Transverse colon (tissue), 4 donors: ENCODE data around the gene MAGI2.

Experiments
- EP300 ChIP-seq: sonication (generic); formaldehyde crosslinking; IDR thresholded peaks from one replicate; pipeline ENCODE4 v1.6.1; 2017; ENCODE audit warnings: antibody characterized with exemption, low read depth
- POLR2AphosphoS5 ChIP-seq, 3 donors: sonication (generic); formaldehyde crosslinking; IDR thresholded peaks; one replicate each; pipeline ENCODE4 v1.6.1; 2016; ENCODE audit warnings: antibody characterized with exemption in 3 of 3
- TF ChIP-seq, protein P1 (sequence below), 5 experiments: fragments of 200-600 bp in 3 of 5; fragments of 450-650 bp in 2 of 5; sonication (generic) in 3 of 5; IDR thresholded peaks; 1 replicate in 2 of 5; 2 replicates in 3 of 5; pipeline ENCODE4 v1.5.1; 2016 to 2017; ENCODE audit warnings: antibody characterized with exemption in 5 of 5, inconsistent platforms in 3 of 5, mild to moderate bottlenecking in 2 of 5, moderate library complexity in 1 of 5

DNA sequence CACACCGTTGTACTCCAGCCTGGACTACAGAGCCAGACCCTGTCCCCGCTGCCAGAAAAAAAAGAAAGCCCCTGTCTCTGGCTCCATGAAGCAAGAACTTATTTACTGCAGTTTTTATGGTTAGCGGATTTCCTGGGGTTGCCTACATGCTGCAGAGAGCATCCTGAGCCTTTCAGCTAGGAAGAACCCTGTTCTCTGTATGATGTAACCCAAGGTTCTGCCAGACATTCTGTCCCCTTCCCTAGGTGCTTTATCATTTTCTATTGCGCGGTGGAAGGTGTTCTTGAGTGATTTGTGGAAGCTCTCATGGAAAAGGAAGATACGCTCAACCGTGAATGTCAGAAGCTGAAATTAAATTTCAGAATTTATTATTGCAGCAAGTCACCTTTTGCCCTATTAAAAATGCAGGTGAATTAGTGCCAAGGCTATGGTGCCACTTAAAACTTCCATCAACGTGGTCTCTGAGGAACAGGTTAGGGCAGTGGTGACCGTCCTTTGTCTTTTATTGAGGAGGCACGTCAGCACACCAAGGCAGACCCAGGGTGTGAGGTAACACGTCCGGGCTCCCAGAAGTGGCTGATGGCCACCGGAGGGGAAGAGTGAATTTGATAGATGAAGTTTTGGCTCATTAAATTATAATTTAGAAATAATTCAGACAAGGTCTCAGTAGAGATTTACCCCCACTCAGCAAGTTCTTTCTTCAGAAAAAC is 1381.8 kb downstream of the MAGI2 start:
- TF ChIP-seq, protein P1, sequence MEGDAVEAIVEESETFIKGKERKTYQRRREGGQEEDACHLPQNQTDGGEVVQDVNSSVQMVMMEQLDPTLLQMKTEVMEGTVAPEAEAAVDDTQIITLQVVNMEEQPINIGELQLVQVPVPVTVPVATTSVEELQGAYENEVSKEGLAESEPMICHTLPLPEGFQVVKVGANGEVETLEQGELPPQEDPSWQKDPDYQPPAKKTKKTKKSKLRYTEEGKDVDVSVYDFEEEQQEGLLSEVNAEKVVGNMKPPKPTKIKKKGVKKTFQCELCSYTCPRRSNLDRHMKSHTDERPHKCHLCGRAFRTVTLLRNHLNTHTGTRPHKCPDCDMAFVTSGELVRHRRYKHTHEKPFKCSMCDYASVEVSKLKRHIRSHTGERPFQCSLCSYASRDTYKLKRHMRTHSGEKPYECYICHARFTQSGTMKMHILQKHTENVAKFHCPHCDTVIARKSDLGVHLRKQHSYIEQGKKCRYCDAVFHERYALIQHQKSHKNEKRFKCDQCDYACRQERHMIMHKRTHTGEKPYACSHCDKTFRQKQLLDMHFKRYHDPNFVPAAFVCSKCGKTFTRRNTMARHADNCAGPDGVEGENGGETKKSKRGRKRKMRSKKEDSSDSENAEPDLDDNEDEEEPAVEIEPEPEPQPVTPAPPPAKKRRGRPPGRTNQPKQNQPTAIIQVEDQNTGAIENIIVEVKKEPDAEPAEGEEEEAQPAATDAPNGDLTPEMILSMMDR (IDR thresholded peaks at IDR 0.05), result no peak
- TF ChIP-seq POLR2AphosphoS5 (IDR thresholded peaks at IDR 0.05) (no peak), EP300 (no peak)
